ENCODE data around the gene RAB20. TPM values are rescaled to one million over a fixed set of nuclear protein-coding genes. Genes with fewer than 3 reads are reported as not detected.
"Not testable (repeated sequence)": the region's sequence is repeated elsewhere in the genome, so short reads cannot be mapped to it uniquely, and the experiment has no call there.

RAB20 gene
- total RNA-seq: 22.4 and 30.8 TPM in 2 replicates
- polyA plus RNA-seq: 14.0 and 20.0 TPM in 2 replicates

- Histone ChIP-seq H3K9me3 (ENCODE audit: low read depth) (no peaks in the 10 kb centered on the region), H3K27me3 (no peaks in the 10 kb centered on the region), H3K27ac (peak within 1 kb of the TSS; percentile 54), H3K4me1 (ENCODE audit: low read depth) (peaks cover 8% of the 10 kb centered on the region), H3K36me3 (no peaks in the 10 kb centered on the region), H3K4me3 (peak within 1 kb of the TSS; percentile 76)
- no peak for TF ChIP-seq CTCF (IDR thresholded peaks at IDR 0.05; ENCODE audit: low read depth, low read length)
- DNase-seq (ENCODE audit: low read depth in 1 of 2, low spot score in 1 of 2): peak; percentile 88 to 94
Observed at GRCh38 chr13:110561344-110562035, at the start of gene RAB20. RAB20 (minus strand) TSS chr13:110561722; CDS start chr13:110561519, 203 bp downstream.

- H3K36me3 ChIP-seq: no peaks in the 10 kb centered on the region
- no peak for DNase-seq (ENCODE audit: low read depth in 1 of 2, low spot score in 1 of 2)
- H3K27me3 ChIP-seq: no peaks in the 10 kb centered on the region
- no peak for TF ChIP-seq CTCF (IDR thresholded peaks at IDR 0.05; ENCODE audit: low read depth, low read length)
- no peaks in the 10 kb centered on the region for H3K9me3 ChIP-seq (ENCODE audit: low read depth)
- H3K27ac ChIP-seq: no peak overlapping the region
- no peaks in the 10 kb centered on the region for H3K4me1 ChIP-seq (ENCODE audit: low read depth)
- H3K4me3 ChIP-seq: no peak overlapping the region
Observed at GRCh38 chr13:110610955-110611595, 49.6 kb upstream of the RAB20 start.

- H3K4me3 ChIP-seq: no peak overlapping the region
- no peaks in the 10 kb centered on the region for H3K4me1 ChIP-seq (ENCODE audit: low read depth)
- DNase-seq (ENCODE audit: low read depth in 1 of 2, low spot score in 1 of 2): no peak
- no peaks in the 10 kb centered on the region for H3K9me3 ChIP-seq (ENCODE audit: low read depth)
- no peak overlapping the region for H3K27ac ChIP-seq
- no peak for TF ChIP-seq CTCF (IDR thresholded peaks at IDR 0.05; ENCODE audit: low read depth, low read length)
- no peaks in the 10 kb centered on the region for H3K36me3 ChIP-seq
- H3K27me3 ChIP-seq: no peaks in the 10 kb centered on the region
Observed at GRCh38 chr13:110607675-110608224, 46.2 kb upstream of the RAB20 start.

GRCh38 chr13:110606281-110606680 lies 44.8 kb upstream of the RAB20 start:
- not testable (repeated sequence) for DNase-seq (ENCODE audit: low read depth in 1 of 2, low spot score in 1 of 2); H3K36me3 ChIP-seq; H3K9me3 ChIP-seq (ENCODE audit: low read depth); H3K27ac ChIP-seq; H3K4me3 ChIP-seq; H3K27me3 ChIP-seq; H3K4me1 ChIP-seq (ENCODE audit: low read depth)

GRCh38 chr13:110605132-110605531 lies 43.6 kb upstream of the RAB20 start:
- no peak for TF ChIP-seq CTCF (IDR thresholded peaks at IDR 0.05; ENCODE audit: low read depth, low read length)
- Histone ChIP-seq H3K27ac (no peak overlapping the region), H3K9me3 (ENCODE audit: low read depth) (no peaks in the 10 kb centered on the region), H3K4me3 (no peak overlapping the region), H3K4me1 (ENCODE audit: low read depth) (peaks cover 4% of the 10 kb centered on the region), H3K27me3 (no peaks in the 10 kb centered on the region), H3K36me3 (no peaks in the 10 kb centered on the region)
- DNase-seq (ENCODE audit: low read depth in 1 of 2, low spot score in 1 of 2): no peak

- TF ChIP-seq CTCF (IDR thresholded peaks at IDR 0.05; ENCODE audit: low read depth, low read length): no peak
- no peaks in the 10 kb centered on the region for H3K9me3 ChIP-seq (ENCODE audit: low read depth)
Observed at GRCh38 chr13:110600980-110601379, 39.5 kb upstream of the RAB20 start.

More at GRCh38 chr13:110600980-110601379, 39.5 kb upstream of the RAB20 start:
- Histone ChIP-seq H3K4me1 (ENCODE audit: low read depth) (peaks cover 4% of the 10 kb centered on the region), H3K27ac (no peak overlapping the region), H3K36me3 (no peaks in the 10 kb centered on the region), H3K27me3 (no peaks in the 10 kb centered on the region), H3K4me3 (no peak overlapping the region)
- DNase-seq (ENCODE audit: low read depth in 1 of 2, low spot score in 1 of 2): no peak

Measured in cardiac muscle cell (in vitro differentiated cells and primary cell).